HepG2 (cell line): Measurements from ENCODE around the gene SEC24A. TPM values are rescaled to one million over a fixed set of nuclear protein-coding genes. Genes with fewer than 3 reads are reported as not detected.

ENCODE experiments used
- ETV5 ChIP-seq: IDR thresholded peaks from 2 replicates; pipeline ENCODE4 v1.6.1; 2018; ENCODE audit warnings: missing biosample characterization, missing genetic modification reagents, inconsistent platforms, borderline replicate concordance
- HIC2 ChIP-seq: sonication (generic); formaldehyde crosslinking; IDR thresholded peaks from 2 replicates; pipeline ENCODE4 v1.9.0; 2022; ENCODE audit warnings: low read depth, missing genetic modification reagents
- KDM5B ChIP-seq: sonication (generic); formaldehyde crosslinking; IDR thresholded peaks from 2 replicates; pipeline ENCODE4 v1.4.0; 2020; ENCODE audit warnings: missing genetic modification reagents, mild to moderate bottlenecking, borderline replicate concordance
- NR0B2 ChIP-seq: sonication (generic); formaldehyde crosslinking; IDR thresholded peaks from 2 replicates; pipeline ENCODE4 v1.4.0; 2020; ENCODE audit warnings: mild to moderate bottlenecking, missing genetic modification reagents
- PREB ChIP-seq: sonication (generic); formaldehyde crosslinking; IDR thresholded peaks from 2 replicates; pipeline ENCODE4 v1.4.0; 2020; ENCODE audit warnings: missing genetic modification reagents
- RFX3 ChIP-seq: IDR thresholded peaks from 2 replicates; pipeline ENCODE4 v1.6.1; 2016; ENCODE audit warnings: missing biosample characterization, missing genetic modification reagents
- RNF219 ChIP-seq: sonication (generic); formaldehyde crosslinking; IDR thresholded peaks from 2 replicates; pipeline ENCODE4 v1.5.0; 2020; ENCODE audit warnings: mild to moderate bottlenecking, missing genetic modification reagents
- SKI ChIP-seq: fragments of 450-650 bp; IDR thresholded peaks from one replicate; pipeline ENCODE4 v1.6.1; 2018; ENCODE audit warnings: mild to moderate bottlenecking; ENCODE audit not compliant: partially characterized antibody
- ZFAT ChIP-seq: sonication (generic); formaldehyde crosslinking; conservative IDR thresholded peaks from 2 replicates; pipeline ENCODE4 v1.8.1; 2023; ENCODE audit warnings: missing genetic modification reagents, inconsistent platforms
- ZNF142 ChIP-seq: sonication (generic); formaldehyde crosslinking; IDR thresholded peaks from 2 replicates; pipeline ENCODE4 v1.4.0; 2020; ENCODE audit warnings: missing genetic modification reagents
- ZNF235 ChIP-seq: sonication (generic); formaldehyde crosslinking; IDR thresholded peaks from 2 replicates; pipeline ENCODE4 v1.8.1; 2023; ENCODE audit warnings: mild to moderate bottlenecking, missing genetic modification reagents, borderline replicate concordance
- ZNF333 ChIP-seq: sonication (generic); formaldehyde crosslinking; IDR thresholded peaks from 2 replicates; pipeline ENCODE4 v1.4.0; 2020; ENCODE audit warnings: mild to moderate bottlenecking, missing genetic modification reagents, borderline replicate concordance
- ZNF510 ChIP-seq: sonication (generic); formaldehyde crosslinking; IDR thresholded peaks from 2 replicates; pipeline ENCODE4 v1.4.0; 2020; ENCODE audit warnings: low read depth, mild to moderate bottlenecking, missing genetic modification reagents
- ZSCAN5A ChIP-seq: sonication (generic); formaldehyde crosslinking; IDR thresholded peaks from 2 replicates; pipeline ENCODE4 v1.8.0; 2022; ENCODE audit warnings: mild to moderate bottlenecking, missing genetic modification reagents, borderline replicate concordance
- polyA plus RNA-seq, 8 experiments: library from polyadenylated mRNA; depleted of rRNA in 3 of 8; stranded (reverse) in 7 of 8; unstranded in 1 of 8; fragments of >200 nt; fragmentation: Illumina TruSeq in 4 of 8; extraction: Trizol in 4 of 8; gene quantifications; 2 replicates each; pipeline versions ENCODE4 v1.2.1 to v1.2.3, GENCODE V29; 2011 to 2016; ENCODE audit warnings: low read depth in 4 of 8, missing spikeins in 1 of 8, mixed read lengths in 1 of 8; ENCODE audit not compliant: insufficient read depth in 1 of 8
- total RNA-seq, 5 experiments: library from RNA; depleted of rRNA; stranded (reverse); fragments of >200 nt; fragmentation: Illumina TruSeq; extraction: Trizol; gene quantifications; 2 replicates each; pipeline ENCODE4 v1.2.3, GENCODE V29; 2016; ENCODE audit warnings: low read depth in 1 of 5

The SEC24A gene
- total and polyA plus RNA-seq, 2 of the 13 experiments (the other 11 are each of a cell fraction or from before 2014, with no cell fraction given) = 30.5 to 56.8 TPM

- peak; percentile 45; the same call in 1 of the 2 replicates for TF ChIP-seq HIC2 (CRISPR knock-in tag)
- TF ChIP-seq ZFAT (CRISPR knock-in tag) = no peak
- no peak for TF ChIP-seq NR0B2 (CRISPR knock-in tag)
- no peak for TF ChIP-seq PREB (CRISPR knock-in tag)
- no peak for TF ChIP-seq RNF219 (CRISPR knock-in tag)
- TF ChIP-seq ZNF235 (CRISPR knock-in tag) = peak; percentile 44; the same call in 1 of the 2 replicates
- TF ChIP-seq ZNF510 (CRISPR knock-in tag) = peak; percentile 96; the same call in 1 of the 2 replicates
- peak; percentile 63 for TF ChIP-seq SKI
- peak; percentile 93 for TF ChIP-seq ZSCAN5A (CRISPR knock-in tag)
- TF ChIP-seq ETV5 (CRISPR knock-in tag) = peak; percentile 95
- TF ChIP-seq KDM5B (CRISPR knock-in tag) = peak; percentile 90
- no peak for TF ChIP-seq RFX3
- TF ChIP-seq ZNF142 (CRISPR knock-in tag) = peak; percentile 85; the same call in 1 of the 2 replicates
- TF ChIP-seq ZNF333 (CRISPR knock-in tag) = no peak
Measured at GRCh38 chr5:134758504-134759341, 110.1 kb downstream of the SEC24A start, which contains the start of gene DDX46 (continued).
